ENCODE results near the gene ZFAND6. TPM values are rescaled to one million over a fixed set of nuclear protein-coding genes. Genes with fewer than 3 reads are reported as not detected.

Gene ZFAND6
- total and polyA plus RNA-seq, 10 of the 15 experiments (the other 5 are each of a cell fraction or from before 2014, with no cell fraction given), result 78.9 to 179 (median 135) TPM

- 0 out of 4 replicates have a peak, but pooled peaks of 1 of the 2 experiments have one; percentile 6 for TF ChIP-seq IKZF2 (IDR thresholded peaks at IDR 0.05)
- peak; percentile 90 for TF ChIP-seq ZNF217 (IDR thresholded peaks at IDR 0.05)
- no peak; the same call in 1 of the 2 replicates for TF ChIP-seq ASH2L (IDR thresholded peaks at IDR 0.05; ENCODE audit: borderline replicate concordance, low read depth)
- TF ChIP-seq, protein P1, sequence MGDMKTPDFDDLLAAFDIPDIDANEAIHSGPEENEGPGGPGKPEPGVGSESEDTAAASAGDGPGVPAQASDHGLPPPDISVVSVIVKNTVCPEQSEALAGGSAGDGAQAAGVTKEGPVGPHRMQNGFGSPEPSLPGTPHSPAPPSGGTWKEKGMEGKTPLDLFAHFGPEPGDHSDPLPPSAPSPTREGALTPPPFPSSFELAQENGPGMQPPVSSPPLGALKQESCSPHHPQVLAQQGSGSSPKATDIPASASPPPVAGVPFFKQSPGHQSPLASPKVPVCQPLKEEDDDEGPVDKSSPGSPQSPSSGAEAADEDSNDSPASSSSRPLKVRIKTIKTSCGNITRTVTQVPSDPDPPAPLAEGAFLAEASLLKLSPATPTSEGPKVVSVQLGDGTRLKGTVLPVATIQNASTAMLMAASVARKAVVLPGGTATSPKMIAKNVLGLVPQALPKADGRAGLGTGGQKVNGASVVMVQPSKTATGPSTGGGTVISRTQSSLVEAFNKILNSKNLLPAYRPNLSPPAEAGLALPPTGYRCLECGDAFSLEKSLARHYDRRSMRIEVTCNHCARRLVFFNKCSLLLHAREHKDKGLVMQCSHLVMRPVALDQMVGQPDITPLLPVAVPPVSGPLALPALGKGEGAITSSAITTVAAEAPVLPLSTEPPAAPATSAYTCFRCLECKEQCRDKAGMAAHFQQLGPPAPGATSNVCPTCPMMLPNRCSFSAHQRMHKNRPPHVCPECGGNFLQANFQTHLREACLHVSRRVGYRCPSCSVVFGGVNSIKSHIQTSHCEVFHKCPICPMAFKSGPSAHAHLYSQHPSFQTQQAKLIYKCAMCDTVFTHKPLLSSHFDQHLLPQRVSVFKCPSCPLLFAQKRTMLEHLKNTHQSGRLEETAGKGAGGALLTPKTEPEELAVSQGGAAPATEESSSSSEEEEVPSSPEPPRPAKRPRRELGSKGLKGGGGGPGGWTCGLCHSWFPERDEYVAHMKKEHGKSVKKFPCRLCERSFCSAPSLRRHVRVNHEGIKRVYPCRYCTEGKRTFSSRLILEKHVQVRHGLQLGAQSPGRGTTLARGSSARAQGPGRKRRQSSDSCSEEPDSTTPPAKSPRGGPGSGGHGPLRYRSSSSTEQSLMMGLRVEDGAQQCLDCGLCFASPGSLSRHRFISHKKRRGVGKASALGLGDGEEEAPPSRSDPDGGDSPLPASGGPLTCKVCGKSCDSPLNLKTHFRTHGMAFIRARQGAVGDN (IDR thresholded peaks at IDR 0.05), result peak; percentile 87
- no peak for TF ChIP-seq NRF1 (conservative IDR thresholded peaks at IDR 0.05; ENCODE audit: low read depth, low read length)
- TF ChIP-seq EZH2 (IDR thresholded peaks at IDR 0.05; ENCODE audit: borderline replicate concordance, control insufficient read depth, low read depth, low read length), result no peak
- TF ChIP-seq, protein P2, sequence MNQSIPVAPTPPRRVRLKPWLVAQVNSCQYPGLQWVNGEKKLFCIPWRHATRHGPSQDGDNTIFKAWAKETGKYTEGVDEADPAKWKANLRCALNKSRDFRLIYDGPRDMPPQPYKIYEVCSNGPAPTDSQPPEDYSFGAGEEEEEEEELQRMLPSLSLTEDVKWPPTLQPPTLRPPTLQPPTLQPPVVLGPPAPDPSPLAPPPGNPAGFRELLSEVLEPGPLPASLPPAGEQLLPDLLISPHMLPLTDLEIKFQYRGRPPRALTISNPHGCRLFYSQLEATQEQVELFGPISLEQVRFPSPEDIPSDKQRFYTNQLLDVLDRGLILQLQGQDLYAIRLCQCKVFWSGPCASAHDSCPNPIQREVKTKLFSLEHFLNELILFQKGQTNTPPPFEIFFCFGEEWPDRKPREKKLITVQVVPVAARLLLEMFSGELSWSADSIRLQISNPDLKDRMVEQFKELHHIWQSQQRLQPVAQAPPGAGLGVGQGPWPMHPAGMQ (IDR thresholded peaks at IDR 0.05; ENCODE audit: borderline replicate concordance), result no peak
- TF ChIP-seq TARDBP (IDR thresholded peaks at IDR 0.05; ENCODE audit: borderline replicate concordance), result no peak
- TF ChIP-seq ESRRA (IDR thresholded peaks at IDR 0.05; ENCODE audit: low read length), result no peak
- no peak for TF ChIP-seq TCF7 (IDR thresholded peaks at IDR 0.05; ENCODE audit: borderline replicate concordance)
- no peak for TF ChIP-seq PAX5 (IDR thresholded peaks at IDR 0.05; ENCODE audit: borderline replicate concordance, low read depth, low read length)
- TF ChIP-seq PML (IDR thresholded peaks at IDR 0.05; ENCODE audit: low read length), result no peak
- no peak for TF ChIP-seq WRNIP1 (IDR thresholded peaks at IDR 0.05; ENCODE audit: borderline replicate concordance, low read depth, low read length)
- TF ChIP-seq MXI1 (IDR thresholded peaks at IDR 0.05; ENCODE audit: low read depth, low read length), result no peak
- TF ChIP-seq, protein P3, sequence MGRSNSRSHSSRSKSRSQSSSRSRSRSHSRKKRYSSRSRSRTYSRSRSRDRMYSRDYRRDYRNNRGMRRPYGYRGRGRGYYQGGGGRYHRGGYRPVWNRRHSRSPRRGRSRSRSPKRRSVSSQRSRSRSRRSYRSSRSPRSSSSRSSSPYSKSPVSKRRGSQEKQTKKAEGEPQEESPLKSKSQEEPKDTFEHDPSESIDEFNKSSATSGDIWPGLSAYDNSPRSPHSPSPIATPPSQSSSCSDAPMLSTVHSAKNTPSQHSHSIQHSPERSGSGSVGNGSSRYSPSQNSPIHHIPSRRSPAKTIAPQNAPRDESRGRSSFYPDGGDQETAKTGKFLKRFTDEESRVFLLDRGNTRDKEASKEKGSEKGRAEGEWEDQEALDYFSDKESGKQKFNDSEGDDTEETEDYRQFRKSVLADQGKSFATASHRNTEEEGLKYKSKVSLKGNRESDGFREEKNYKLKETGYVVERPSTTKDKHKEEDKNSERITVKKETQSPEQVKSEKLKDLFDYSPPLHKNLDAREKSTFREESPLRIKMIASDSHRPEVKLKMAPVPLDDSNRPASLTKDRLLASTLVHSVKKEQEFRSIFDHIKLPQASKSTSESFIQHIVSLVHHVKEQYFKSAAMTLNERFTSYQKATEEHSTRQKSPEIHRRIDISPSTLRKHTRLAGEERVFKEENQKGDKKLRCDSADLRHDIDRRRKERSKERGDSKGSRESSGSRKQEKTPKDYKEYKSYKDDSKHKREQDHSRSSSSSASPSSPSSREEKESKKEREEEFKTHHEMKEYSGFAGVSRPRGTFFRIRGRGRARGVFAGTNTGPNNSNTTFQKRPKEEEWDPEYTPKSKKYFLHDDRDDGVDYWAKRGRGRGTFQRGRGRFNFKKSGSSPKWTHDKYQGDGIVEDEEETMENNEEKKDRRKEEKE (IDR thresholded peaks at IDR 0.05), result no peak
- TF ChIP-seq IKZF1 (conservative IDR thresholded peaks at IDR 0.05), result peak; percentile 83
- TF ChIP-seq CUX1 (IDR thresholded peaks at IDR 0.05; ENCODE audit: insufficient replicate concordance, low read depth, low read length), result no peak
These were observed 395 bp downstream of the ZFAND6 start (continued) for GRCh38 chr15:80059786-80060355.

Data from GM12878 (cell line).